Raji (cell line): ENCODE measurements around the gene CA5A.

Experiments
- POLR2A ChIP-seq: IDR thresholded peaks from 2 replicates; pipeline ENCODE4 v1.6.1; 2011; ENCODE audit warnings: low read depth, low read length, control low read depth; ENCODE audit not compliant: insufficient read depth

CA5A gene

DNA sequence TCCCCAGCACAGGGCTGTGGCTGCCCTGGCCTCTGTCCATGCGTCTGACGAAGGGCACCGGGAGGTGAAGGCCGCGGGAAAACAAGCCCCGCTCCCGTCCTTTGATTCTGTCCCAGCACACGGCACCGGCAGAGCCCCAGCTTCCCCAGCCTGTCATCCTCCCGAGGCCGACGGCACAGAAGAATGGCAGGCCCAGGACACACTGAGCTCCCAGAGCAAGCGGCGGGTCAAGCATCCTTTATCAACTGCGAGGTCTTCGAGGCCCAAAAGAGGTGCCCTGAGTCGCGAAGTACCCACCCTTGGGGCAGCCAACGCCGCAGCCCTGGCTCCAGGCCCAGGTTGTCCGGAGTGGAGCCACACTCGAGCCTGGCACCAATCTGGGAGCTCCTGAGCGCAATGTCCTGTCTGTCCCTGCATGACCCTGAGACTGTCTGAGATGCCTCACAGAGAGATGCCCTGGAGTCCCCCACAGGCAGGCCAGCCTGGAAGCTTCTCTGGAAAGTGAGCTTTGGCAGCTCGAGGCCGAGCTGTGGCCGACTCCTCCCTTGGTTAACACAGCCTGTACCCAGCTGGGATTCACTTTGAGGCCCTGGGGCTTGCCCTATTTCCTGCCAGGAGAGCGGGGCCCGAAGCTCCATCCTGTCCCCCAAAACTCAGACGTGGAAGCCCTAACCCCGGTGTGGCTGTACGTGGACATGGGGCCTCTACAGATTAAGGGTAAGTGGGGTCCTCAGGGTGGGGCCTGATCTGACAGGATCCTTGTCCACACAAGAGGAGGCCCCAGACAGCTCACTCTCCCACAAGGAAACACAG lies 90.3 kb downstream of the CA5A start:
- TF ChIP-seq POLR2A: no peak

DNA sequence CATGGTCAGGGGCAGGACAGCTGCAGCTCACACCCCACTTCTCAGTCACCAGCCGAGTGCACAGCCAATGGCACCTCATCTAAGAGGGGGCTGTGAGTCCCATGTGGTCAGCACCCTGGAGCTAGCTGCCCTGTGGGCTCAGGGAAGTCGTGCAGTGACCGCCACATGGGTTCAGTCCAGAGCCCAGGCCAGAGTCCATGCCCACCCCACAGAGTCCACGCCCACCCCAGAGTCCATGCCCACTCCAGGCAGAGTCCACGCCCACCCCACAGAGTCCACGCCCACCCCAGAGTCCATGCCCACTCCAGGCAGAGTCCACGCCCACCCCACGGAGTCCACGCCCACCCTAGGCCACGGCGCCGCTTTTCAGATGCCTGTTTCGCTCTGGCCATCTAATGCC lies 91.1 kb downstream of the CA5A start:
- TF ChIP-seq POLR2A: no peak

GRCh38 chr16:87844809-87845208 lies 91.5 kb downstream of the CA5A start:
- no peak for TF ChIP-seq POLR2A

DNA sequence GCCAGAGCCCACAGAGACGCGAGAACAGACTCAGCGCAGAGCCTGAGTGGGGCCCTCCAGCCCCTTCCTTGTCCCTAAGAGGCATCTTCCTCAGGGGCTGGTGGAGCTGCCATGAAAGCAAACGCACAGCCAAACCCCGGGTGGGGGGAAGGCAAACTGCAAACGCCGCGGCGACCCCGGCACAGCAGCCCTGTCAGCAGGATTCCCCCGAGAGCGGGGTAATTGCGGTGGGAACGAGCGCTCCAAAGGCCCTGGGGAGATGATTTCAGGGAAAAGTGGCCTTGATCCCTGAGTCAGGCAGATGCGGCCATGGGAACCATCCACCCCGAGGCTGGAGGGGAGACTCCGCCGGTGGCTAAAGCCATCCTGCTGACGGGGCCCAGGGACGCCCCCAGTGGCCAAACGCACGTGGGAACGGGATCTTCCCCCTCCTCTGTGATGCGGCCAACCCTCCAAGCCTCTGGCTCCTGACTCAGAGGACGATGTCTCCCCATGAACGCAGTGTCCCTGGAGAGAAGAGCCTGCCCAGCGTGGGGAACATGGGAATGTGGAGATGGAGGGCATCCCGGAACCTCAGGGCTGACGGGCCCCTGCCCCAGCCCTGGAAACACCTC lies 92.1 kb downstream of the CA5A start:
- no peak for TF ChIP-seq POLR2A

- TF ChIP-seq POLR2A: no peak
Measured at GRCh38 chr16:87843678-87844105, 92.6 kb downstream of the CA5A start.

GRCh38 chr16:87842209-87842869 lies 94.0 kb downstream of the CA5A start:
- no peak for TF ChIP-seq POLR2A

- no peak for TF ChIP-seq POLR2A
Measured at GRCh38 chr16:87841340-87842208, 94.8 kb downstream of the CA5A start.

DNA sequence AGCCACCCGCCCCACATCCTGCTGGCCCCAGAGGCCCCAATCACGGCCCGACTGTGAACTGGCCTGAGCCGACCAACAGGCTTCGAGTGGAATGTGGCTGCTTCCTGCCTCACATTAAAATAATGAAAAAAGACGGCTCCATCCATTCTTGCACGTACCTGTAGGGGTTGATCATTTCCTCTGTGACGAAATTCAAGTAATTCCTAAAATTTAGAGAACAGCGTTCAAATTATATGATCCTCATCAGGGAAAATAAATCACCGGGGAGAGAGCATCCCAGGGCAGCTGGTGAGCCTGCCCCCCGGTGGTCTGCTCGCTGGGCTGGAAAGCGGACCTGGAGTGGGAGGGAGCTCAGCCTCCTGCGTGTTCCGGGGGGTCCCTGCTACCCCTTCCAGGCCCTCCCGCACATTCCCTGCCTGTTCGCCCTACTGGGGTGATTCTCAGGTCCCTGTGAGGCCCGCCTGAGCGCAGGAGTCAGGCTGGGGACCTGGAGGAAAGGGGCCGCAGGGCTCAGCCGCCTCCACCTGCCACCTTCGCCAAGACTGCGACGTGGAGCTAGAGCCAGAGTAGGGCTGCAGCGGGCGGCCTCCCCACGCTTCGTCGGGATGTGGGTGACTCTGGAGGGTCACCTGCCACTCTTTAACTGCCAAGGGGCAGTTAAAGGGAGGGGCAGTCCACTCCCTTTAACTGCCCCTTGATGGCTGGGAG lies 95.9 kb downstream of the CA5A start:
- TF ChIP-seq POLR2A: no peak

DNA sequence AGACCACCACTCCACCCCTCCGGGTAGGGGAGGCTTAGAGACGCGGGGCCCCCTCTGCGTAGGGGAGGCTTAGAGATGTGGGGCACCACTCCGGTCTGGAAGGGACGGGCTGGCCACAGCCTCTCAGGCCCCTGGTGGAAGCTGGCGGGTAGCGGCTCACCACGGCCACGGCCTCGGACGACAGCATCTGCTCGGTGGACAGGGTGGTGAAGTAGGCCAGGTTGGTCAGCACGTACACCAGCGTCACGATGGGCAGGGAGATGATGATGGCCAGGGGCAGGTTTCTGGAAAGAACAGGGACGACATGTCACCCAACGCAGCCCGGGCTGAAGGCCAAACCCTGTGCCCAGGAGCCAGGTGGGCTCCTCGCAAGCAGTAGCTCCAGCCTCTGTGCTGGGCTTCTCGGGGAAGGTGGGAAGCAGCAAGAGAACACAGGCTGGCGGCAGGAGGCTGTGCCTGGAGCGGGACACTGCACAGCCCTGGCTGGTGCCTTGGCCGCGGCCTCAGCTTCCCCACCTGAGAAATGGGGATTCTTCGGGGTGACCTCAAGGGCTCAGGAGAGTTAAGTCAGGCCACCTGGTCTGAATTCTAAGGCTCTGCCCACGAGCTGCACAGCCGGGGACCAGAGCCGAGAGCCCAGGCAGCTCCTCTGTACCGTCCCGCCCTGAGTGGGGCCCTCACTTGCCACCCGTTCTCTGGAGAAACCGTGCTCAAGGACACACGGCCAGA lies 96.6 kb downstream of the CA5A start:
- no peak for TF ChIP-seq POLR2A

DNA sequence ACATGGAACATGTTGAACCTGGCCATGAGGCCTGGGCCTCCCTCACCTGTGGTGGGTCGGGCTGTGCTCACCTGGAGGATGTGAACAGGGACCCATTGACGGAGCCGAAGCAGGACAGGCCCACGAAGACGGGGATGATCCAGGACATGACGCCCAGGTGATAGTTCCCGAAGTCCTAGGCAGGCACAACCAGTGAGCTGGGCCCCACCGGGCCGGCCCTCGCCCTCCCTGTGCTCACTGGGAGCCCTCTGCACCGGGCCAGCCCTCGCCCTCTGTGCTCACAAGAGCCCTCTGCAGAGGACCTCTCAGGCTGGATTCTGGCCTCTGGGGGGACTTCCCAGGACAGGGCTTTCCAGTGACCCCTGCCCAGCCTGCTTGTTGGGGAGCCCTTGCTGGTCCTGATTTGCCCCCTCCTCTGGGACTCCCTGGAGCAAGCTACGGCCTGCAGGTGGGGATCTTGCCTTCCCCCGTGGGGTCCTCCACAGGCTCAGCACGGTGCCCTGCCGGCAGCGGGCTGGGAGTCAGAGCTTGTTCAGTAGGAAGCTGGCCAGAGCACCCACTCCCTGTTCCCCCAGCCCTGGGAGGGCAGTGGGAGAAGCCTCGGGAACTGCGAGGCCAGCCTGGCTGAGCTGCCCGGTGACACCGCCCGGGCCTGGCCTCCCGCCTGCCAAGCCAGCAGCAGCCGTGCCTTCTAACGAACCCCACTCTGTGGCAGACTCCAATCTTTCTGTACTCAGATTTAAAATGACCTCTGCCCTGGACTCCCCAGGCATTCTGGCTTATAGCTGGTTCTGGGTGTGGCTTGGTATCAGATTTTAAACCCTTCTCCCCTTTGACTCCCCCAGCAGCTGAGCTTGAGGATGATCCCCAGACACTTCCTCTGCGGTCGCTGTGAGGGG lies 97.4 kb downstream of the CA5A start:
- TF ChIP-seq POLR2A: no peak
